NAMALWA (cell line): ENCODE measurements around the gene UBAC1.
"Not testable (repeated sequence)": the region's sequence is repeated elsewhere in the genome, so short reads cannot be mapped to it uniquely, and the experiment has no call there.

Experiments used
- DNase-seq: peaks from one replicate; pipeline ENCODE4 v3.0.0-alpha.2; 2015; ENCODE audit warnings: low spot score

Gene UBAC1

GRCh38 chr9:135978642-135979546, 17.7 kb upstream of the UBAC1 start:
- no peak for DNase-seq

GRCh38 chr9:135976944-135977343, 15.8 kb upstream of the UBAC1 start:
- DNase-seq: no peak

GRCh38 chr9:135976531-135976930, 15.4 kb upstream of the UBAC1 start:
- DNase-seq: no peak

GRCh38 chr9:135975834-135976233, 14.7 kb upstream of the UBAC1 start:
- DNase-seq: no peak

GRCh38 chr9:135974220-135974573, 13.0 kb upstream of the UBAC1 start:
- no peak for DNase-seq

- no peak for DNase-seq
Observed at GRCh38 chr9:135973277-135974219, 12.4 kb upstream of the UBAC1 start.

- peak; percentile 51 for DNase-seq
Observed at GRCh38 chr9:135971892-135972291, 10.7 kb upstream of the UBAC1 start.

GRCh38 chr9:135971111-135971766, 10.1 kb upstream of the UBAC1 start:
- no peak for DNase-seq

- no peak for DNase-seq
Observed at GRCh38 chr9:135970128-135970815, 9.1 kb upstream of the UBAC1 start.

GRCh38 chr9:135969064-135969683, 8.0 kb upstream of the UBAC1 start:
- no peak for DNase-seq

GRCh38 chr9:135968601-135969000, 7.4 kb upstream of the UBAC1 start:
- DNase-seq: no peak

- no peak for DNase-seq
Observed at GRCh38 chr9:135968083-135968476, 6.9 kb upstream of the UBAC1 start.

- not testable (repeated sequence) for DNase-seq
Observed at GRCh38 chr9:135966916-135967260, 5.7 kb upstream of the UBAC1 start.

GRCh38 chr9:135965124-135965756, 4.1 kb upstream of the UBAC1 start:
- no peak for DNase-seq

GRCh38 chr9:135963938-135964337, 2.8 kb upstream of the UBAC1 start:
- DNase-seq: no peak

GRCh38 chr9:135963338-135963737, 2.2 kb upstream of the UBAC1 start:
- no peak for DNase-seq

GRCh38 chr9:135962696-135963307, 1.6 kb upstream of the UBAC1 start:
- no peak for DNase-seq

- no peak for DNase-seq
Observed at GRCh38 chr9:135961811-135962695, 880 bp upstream of the UBAC1 start.
